NCI-H510A (cell line): ENCODE results near the gene RNU1-4.
"Not testable (repeated sequence)": the region's sequence is repeated elsewhere in the genome, so short reads cannot be mapped to it uniquely, and the experiment has no call there.

Source experiments
- DNase-seq: peaks from one replicate; lab custom pipeline; 2025; lab: John Stamatoyannopoulos, UW

The RNU1-4 gene

DNA sequence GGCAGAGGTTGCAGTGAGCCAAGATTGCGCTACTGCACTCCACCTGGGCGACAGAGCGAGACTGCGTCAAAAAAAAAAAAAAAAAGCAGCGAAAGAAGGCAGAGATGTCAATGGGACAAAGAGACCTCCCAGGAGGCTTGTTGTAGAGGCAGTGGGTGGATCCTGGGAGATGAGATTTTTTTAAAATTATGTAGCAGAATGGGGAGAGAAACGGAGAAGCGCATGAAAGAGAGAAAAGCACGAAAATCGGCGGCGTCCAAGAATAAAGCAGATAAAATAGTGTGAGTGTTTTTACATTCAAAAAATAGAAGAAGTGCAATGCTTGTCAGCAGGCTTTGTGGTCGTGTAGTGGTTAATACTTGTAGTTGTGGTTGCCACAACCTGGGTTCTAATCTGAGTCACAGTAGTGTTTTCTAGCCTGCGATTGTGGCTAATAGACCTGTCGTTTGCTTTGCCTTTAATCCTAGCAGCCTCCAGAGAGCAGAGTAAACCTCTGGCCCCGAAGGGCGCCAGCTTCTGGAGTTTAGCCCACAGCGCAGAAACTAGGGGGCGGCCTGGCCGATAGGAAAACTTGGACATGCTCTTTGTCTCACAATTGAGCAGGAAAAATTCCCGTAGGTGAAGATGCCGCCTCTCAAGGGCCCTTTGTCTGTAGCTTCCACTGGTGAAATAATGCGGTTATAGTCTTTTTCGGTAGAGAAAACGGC lies 11.9 kb upstream of the RNU1-4 start:
- not testable (repeated sequence) for DNase-seq

DNA sequence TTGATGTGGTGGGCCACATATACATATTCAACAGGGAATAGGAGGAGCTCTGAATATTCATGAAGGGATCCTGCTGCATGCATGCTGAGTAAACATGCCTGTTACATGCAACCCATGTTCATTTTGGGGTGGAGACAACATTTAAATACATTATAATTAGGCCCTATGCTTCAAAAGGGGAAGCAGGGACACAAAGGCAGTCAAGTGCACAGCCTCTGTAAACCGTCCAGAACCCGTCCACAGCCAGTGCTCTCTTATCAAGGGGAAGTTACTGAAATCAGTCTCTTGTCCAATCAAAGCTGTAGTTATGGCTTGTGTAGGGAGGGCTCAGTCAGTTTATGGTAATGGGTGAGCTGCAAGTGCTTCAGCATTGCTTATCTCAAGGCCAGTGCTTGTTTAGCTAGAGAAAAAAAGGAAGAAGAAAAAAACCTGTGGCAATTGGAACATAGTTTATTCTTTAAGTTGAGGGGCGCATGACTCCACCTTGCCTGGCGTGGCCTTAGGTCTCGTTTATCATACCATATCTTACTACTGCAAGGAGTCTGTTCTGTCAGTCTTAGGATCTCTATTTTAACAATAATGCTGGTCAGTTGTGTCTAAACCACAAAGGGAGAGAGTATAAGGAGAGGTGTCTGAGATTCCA lies 7.9 kb upstream of the RNU1-4 start:
- not testable (repeated sequence) for DNase-seq

DNA sequence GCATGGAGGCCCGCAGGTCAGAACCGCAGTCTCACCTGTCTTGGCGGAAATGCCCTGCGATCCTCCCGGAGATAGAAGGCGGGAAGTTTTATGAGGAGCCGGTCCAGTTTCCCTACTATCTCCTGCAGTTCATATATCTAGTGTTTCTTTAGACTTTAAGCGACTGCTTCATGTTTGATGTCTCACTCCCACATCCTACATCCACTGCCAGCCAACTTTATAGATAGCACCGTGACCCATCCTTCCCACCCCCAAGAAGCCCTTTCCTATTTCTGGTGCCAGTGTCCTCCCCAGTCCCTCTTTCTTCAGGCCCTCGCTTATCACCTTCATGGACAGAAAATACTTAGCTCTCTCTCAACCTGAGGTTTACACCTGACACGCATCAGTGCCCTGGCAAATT lies 914 bp downstream of the RNU1-4 start:
- DNase-seq, result not testable (repeated sequence)

DNA sequence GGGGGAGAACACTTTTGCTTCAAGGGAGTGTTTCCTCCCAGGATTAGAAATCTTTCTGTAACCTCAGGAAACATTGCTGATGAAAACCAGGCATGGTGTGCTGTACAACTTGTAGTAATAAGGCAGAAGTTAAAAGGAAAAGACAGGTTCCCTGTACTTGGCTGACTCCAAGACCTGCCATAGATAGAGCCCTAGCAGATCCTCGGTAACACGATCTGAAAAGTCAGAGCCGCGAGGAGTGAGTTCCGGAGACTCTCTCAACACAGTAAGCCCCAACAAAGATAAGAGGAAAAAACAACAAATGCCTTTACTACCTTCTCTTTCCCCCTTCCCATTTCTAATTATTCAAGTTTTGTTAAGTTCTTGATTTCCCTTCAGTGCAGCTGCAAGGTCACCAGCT lies 7.3 kb downstream of the RNU1-4 start:
- DNase-seq, result not testable (repeated sequence)

GRCh38 chr1:16748710-16749109 lies 8.4 kb downstream of the RNU1-4 start:
- DNase-seq, result not testable (repeated sequence)

- DNase-seq, result not testable (repeated sequence)
Observed at GRCh38 chr1:16749910-16750888, 9.9 kb downstream of the RNU1-4 start.

DNA sequence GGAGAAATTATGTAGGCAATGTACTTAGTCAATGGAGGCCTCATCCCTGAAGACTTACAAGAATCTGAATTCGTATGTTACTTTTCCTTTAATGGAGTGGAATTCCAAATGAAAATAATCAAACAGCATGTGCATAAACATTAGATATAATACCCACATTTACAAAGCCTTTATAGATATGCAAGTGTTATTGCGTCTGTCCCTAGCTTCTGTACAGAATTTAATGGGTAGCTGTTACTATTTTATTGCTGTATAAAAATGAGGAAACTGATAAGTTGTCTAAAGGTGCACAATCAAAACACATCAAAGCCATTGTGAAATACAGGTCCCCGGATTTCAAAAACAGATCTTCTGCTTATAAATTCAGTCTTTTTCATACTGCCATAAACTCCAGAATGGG lies 12.5 kb downstream of the RNU1-4 start:
- not testable (repeated sequence) for DNase-seq

DNA sequence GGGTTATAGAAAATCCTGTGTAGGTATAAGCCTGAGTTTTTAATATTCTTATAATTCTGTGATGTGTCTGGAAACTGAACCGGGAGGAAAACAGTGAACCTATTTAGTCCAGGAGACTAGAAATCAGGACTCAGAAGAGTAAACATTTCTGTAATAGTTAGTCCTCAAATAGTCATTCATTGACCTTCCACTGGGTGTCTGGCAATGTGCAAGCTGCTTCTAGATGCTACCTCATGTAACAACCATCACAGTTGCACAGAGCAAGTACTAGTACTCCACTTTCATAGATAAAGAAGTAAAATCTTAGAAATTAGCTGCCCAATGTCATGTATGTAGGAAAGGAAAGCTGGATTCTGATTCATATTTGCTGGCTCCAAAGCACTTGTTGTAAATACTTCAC lies 15.1 kb downstream of the RNU1-4 start:
- not testable (repeated sequence) for DNase-seq

DNA sequence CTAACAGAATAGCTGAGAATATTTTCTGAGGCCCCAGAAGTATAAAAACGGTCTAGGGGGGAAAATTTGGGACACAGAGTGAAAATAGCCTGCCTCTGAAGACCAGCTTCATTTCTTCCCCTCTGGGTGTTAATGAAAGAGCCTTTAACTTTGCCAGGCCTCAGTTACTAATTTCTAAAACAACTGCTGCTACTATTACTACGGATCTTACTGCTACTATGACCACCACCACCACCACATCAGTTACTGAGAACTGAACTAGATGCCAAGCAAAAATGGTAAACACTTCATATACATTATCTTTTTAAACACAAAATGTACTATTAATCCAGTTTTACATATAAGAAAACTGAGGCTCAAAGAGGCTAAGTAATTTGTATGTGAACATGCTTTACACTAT lies 15.6 kb downstream of the RNU1-4 start:
- not testable (repeated sequence) for DNase-seq

- not testable (repeated sequence) for DNase-seq
Observed at GRCh38 chr1:16757574-16757973, 17.3 kb downstream of the RNU1-4 start.

DNA sequence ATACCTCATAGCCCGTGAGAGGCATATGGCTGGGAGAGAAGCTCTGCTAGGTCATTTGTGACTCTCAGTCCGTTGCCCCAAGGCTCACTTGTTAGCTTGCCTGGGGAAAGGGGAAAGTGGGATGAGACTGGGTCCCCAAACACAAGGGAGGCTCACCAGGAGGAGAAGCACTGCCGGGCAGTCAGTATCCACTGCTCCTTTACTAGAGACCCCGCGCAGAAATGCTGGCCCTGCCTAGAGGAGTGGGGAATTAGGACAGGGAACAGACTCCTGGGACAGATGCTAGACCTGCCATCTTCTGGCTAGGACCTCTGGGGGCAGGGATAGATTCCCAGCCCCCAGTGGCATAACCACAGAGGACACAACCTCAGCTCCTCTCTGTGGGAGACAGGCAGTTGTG lies 17.7 kb downstream of the RNU1-4 start:
- DNase-seq, result not testable (repeated sequence)

GRCh38 chr1:16759041-16759493 lies 18.8 kb downstream of the RNU1-4 start:
- not testable (repeated sequence) for DNase-seq

- not testable (repeated sequence) for DNase-seq
Observed at GRCh38 chr1:16759650-16760455, 19.5 kb downstream of the RNU1-4 start.

GRCh38 chr1:16760456-16760765 lies 20.1 kb downstream of the RNU1-4 start:
- not testable (repeated sequence) for DNase-seq

GRCh38 chr1:16760801-16761200 lies 20.5 kb downstream of the RNU1-4 start:
- not testable (repeated sequence) for DNase-seq

DNA sequence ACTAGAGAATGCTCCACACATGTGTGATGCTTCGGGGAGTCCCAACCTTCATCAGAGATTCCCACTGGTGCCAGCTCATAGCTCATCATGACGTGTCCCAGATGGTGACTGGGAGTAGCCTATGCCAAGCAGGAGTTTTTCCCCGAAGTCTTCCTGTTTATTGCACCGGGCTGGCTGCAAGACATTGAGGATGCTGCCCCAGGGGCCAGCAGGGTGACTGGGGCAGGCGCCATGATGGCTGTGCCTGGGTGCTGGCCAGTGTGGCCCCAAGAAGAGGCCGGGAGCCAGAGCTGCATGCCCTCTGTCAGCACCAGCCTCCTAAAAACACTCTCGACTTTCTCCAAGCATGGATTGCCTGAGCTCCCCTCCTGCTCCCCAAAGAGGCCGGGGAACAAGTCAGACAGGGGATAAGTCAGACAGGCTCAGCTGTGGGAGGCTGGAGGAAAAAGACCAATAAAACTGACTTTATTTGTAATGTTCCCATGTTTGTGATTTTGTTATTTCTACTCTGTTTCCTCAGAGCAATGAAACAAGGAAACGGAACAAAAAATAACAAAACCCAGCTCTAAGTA lies 24.0 kb downstream of the RNU1-4 start:
- DNase-seq, result not testable (repeated sequence)

- not testable (repeated sequence) for DNase-seq
Observed at GRCh38 chr1:16764820-16765655, 24.7 kb downstream of the RNU1-4 start.

- DNase-seq, result not testable (repeated sequence)
Observed at GRCh38 chr1:16765731-16766605, 25.7 kb downstream of the RNU1-4 start.

DNA sequence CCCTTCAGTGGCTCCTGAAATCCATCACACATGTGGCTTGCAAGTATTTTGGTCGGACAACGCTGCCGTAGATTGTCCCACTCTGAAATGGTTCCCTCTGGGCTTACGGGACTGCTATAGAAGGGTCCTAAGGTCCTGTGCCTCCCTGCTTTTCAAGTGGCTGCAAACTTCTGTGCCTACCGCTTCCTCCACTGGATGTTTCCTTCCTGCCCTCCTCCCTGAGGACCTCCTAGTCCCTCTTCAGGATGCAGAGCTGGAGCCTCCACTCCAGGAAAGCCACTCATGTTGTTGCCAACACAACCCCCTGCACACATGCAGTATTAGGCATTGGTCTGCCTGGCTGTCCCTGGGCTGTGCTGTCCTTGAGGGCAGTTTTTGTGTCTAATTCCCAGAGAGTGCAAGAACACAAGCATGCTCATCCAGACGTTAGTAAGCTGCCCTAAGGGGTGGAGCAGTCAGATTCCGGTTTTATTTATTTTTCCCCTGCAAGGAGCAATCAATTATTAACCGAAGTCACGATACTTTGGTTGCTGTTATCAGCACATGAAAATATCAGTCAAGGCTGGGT lies 26.5 kb downstream of the RNU1-4 start:
- DNase-seq, result not testable (repeated sequence)
